HG02840 (cell line): ENCODE data around the gene HECTD4.
"Not testable (repeated sequence)": the region's sequence is repeated elsewhere in the genome, so short reads cannot be mapped to it uniquely, and the experiment has no call there.

Experiments
- ATAC-seq: cut with Tn5 transposase; IDR thresholded peaks from one replicate; pipeline ENCODE4 v1.9.1; 2021; ENCODE audit warnings: mild to moderate bottlenecking, moderate library complexity, moderate number of reproducible peaks; ENCODE audit not compliant: unreplicated experiment, low FRiP score

HECTD4 gene

GRCh38 chr12:112381883-112382796, at the start of gene HECTD4:
Gene HECTD4, minus strand, starts transcription at chr12:112382431. Its CDS starts 303 bp downstream, at chr12:112382128.
- ATAC-seq, result peak; percentile 81

GRCh38 chr12:112431965-112432364, 49.7 kb upstream of the HECTD4 start:
- no peak for ATAC-seq

- ATAC-seq, result no peak
Measured at GRCh38 chr12:112430929-112431328, 48.7 kb upstream of the HECTD4 start.

- no peak for ATAC-seq
Measured at GRCh38 chr12:112427760-112428159, 45.5 kb upstream of the HECTD4 start.

GRCh38 chr12:112425582-112426382, 43.6 kb upstream of the HECTD4 start:
- ATAC-seq, result no peak

- ATAC-seq, result no peak
Measured at GRCh38 chr12:112424126-112424525, 41.9 kb upstream of the HECTD4 start.

- ATAC-seq, result no peak
Measured at GRCh38 chr12:112422531-112422930, 40.3 kb upstream of the HECTD4 start.

GRCh38 chr12:112421363-112421762, 39.1 kb upstream of the HECTD4 start:
- ATAC-seq, result no peak

- ATAC-seq, result no peak
Measured at GRCh38 chr12:112420740-112421139, 38.5 kb upstream of the HECTD4 start.

- ATAC-seq, result peak; percentile 46
Measured at GRCh38 chr12:112419297-112420133, 37.3 kb upstream of the HECTD4 start.

- ATAC-seq, result peak; percentile 81
Measured at GRCh38 chr12:112418608-112419296, 36.5 kb upstream of the HECTD4 start, which contains the start of gene PTPN11. Gene PTPN11, plus strand, starts transcription at chr12:112418947. Its CDS starts 165 bp downstream, at chr12:112419112.

- ATAC-seq, result no peak
Measured at GRCh38 chr12:112418273-112418607, 36.0 kb upstream of the HECTD4 start.

GRCh38 chr12:112415457-112415856, 33.2 kb upstream of the HECTD4 start:
- ATAC-seq, result not testable (repeated sequence)

GRCh38 chr12:112413855-112414625, 31.8 kb upstream of the HECTD4 start:
- no peak for ATAC-seq

GRCh38 chr12:112409906-112410244, 27.6 kb upstream of the HECTD4 start:
- no peak for ATAC-seq

- peak; percentile 82 for ATAC-seq
Measured at GRCh38 chr12:112409064-112409905, 27.1 kb upstream of the HECTD4 start, which contains the start of gene RPL6. Gene RPL6, minus strand, starts transcription at chr12:112409605. Its CDS starts 949 bp downstream, at chr12:112408656.

- peak; percentile 10 for ATAC-seq
Measured at GRCh38 chr12:112408621-112409020, 26.4 kb upstream of the HECTD4 start.

GRCh38 chr12:112407683-112408082, 25.5 kb upstream of the HECTD4 start:
- ATAC-seq, result not testable (repeated sequence)
